ENCODE measurements around the gene GK. TPM values are rescaled to one million over a fixed set of nuclear protein-coding genes. Genes with fewer than 3 reads are reported as not detected.
"Not testable (repeated sequence)": the region's sequence is repeated elsewhere in the genome, so short reads cannot be mapped to it uniquely, and the experiment has no call there.

GK gene
- total RNA-seq, 1 experiment from 2014 or later, result 6.3 TPM

GRCh38 chrX:30635630-30636029, 17.6 kb upstream of the GK start:
- no peak overlapping the region for H3K4me3 ChIP-seq (ENCODE audit: low read depth, low read length, poor library complexity, severe bottlenecking)

GRCh38 chrX:30637874-30638815, 15.1 kb upstream of the GK start:
- intact Hi-C loops (cut with micrococcal nuclease; ENCODE audit: unreplicated experiment), result no loop called here
- CTCF ChIA-PET, result no interaction called here
- Histone ChIP-seq H3K9me3 (ENCODE audit: low read depth, low read length, poor library complexity, severe bottlenecking) (no peaks in the 10 kb centered on the region), H3K27me3 (replicated peaks; ENCODE audit: insufficient read depth, low read depth, low read length, poor library complexity) (no peaks in the 10 kb centered on the region), H3K4me3 (ENCODE audit: low read depth, low read length, poor library complexity, severe bottlenecking) (no peak overlapping the region), H3K4me1 (ENCODE audit: insufficient read depth, low read length, poor library complexity, severe bottlenecking) (no peaks in the 10 kb centered on the region), H3K36me3 (ENCODE audit: insufficient read depth, low read length, poor library complexity, severe bottlenecking) (no peaks in the 10 kb centered on the region), H3K27ac (ENCODE audit: low read depth, low read length, poor library complexity, severe bottlenecking) (no peak overlapping the region)
- BruUV-seq (replicated peaks), result no TSS peak
- TF ChIP-seq EZH2 (IDR thresholded peaks at IDR 0.05; ENCODE audit: borderline replicate concordance, low read depth, low read length, poor library complexity, severe bottlenecking), result no peak
- POLR2A ChIA-PET (ENCODE audit: low non-redundant PET), result no interaction called here
- DNase-seq (ENCODE audit: low spot score), result no peak

More at GRCh38 chrX:30635630-30636029, 17.6 kb upstream of the GK start:
- no peak overlapping the region for H3K27ac ChIP-seq (ENCODE audit: low read depth, low read length, poor library complexity, severe bottlenecking)
- ChIA-PET POLR2A (ENCODE audit: low non-redundant PET) (no interaction called here), CTCF (no interaction called here)
- H3K36me3 ChIP-seq (ENCODE audit: insufficient read depth, low read length, poor library complexity, severe bottlenecking), result no peaks in the 10 kb centered on the region
- H3K9me3 ChIP-seq (ENCODE audit: low read depth, low read length, poor library complexity, severe bottlenecking), result no peaks in the 10 kb centered on the region
- intact Hi-C loops (cut with micrococcal nuclease; ENCODE audit: unreplicated experiment), result loop anchor here (2.0 kb wide), 1 partner anchor 77 kb away; no protein-coding TSS in a partner anchor
- no TSS peak for BruUV-seq (replicated peaks)
- no peaks in the 10 kb centered on the region for H3K27me3 ChIP-seq (replicated peaks; ENCODE audit: insufficient read depth, low read depth, low read length, poor library complexity)
- no peaks in the 10 kb centered on the region for H3K4me1 ChIP-seq (ENCODE audit: insufficient read depth, low read length, poor library complexity, severe bottlenecking)
- DNase-seq (ENCODE audit: low spot score), result no peak
- TF ChIP-seq EZH2 (IDR thresholded peaks at IDR 0.05; ENCODE audit: borderline replicate concordance, low read depth, low read length, poor library complexity, severe bottlenecking) (no peak), CTCF (conservative IDR thresholded peaks at IDR 0.05; ENCODE audit: low read depth, low read length) (peak; percentile 55)

GRCh38 chrX:30639702-30640101, 13.5 kb upstream of the GK start:
- CTCF ChIA-PET; H3K27me3 ChIP-seq (replicated peaks; ENCODE audit: insufficient read depth, low read depth, low read length, poor library complexity); intact Hi-C loops (cut with micrococcal nuclease; ENCODE audit: unreplicated experiment); H3K36me3 ChIP-seq (ENCODE audit: insufficient read depth, low read length, poor library complexity, severe bottlenecking); BruUV-seq (replicated peaks); H3K9me3 ChIP-seq (ENCODE audit: low read depth, low read length, poor library complexity, severe bottlenecking); H3K4me1 ChIP-seq (ENCODE audit: insufficient read depth, low read length, poor library complexity, severe bottlenecking); H3K4me3 ChIP-seq (ENCODE audit: low read depth, low read length, poor library complexity, severe bottlenecking); H3K27ac ChIP-seq (ENCODE audit: low read depth, low read length, poor library complexity, severe bottlenecking); DNase-seq (ENCODE audit: low spot score); POLR2A ChIA-PET (ENCODE audit: low non-redundant PET): not testable (repeated sequence)

- Histone ChIP-seq H3K27ac (ENCODE audit: low read depth, low read length, poor library complexity, severe bottlenecking) (no peak overlapping the region), H3K9me3 (ENCODE audit: low read depth, low read length, poor library complexity, severe bottlenecking) (no peaks in the 10 kb centered on the region), H3K4me3 (ENCODE audit: low read depth, low read length, poor library complexity, severe bottlenecking) (no peak overlapping the region), H3K4me1 (ENCODE audit: insufficient read depth, low read length, poor library complexity, severe bottlenecking) (no peaks in the 10 kb centered on the region), H3K27me3 (replicated peaks; ENCODE audit: insufficient read depth, low read depth, low read length, poor library complexity) (no peaks in the 10 kb centered on the region), H3K36me3 (ENCODE audit: insufficient read depth, low read length, poor library complexity, severe bottlenecking) (no peaks in the 10 kb centered on the region)
- TF ChIP-seq CTCF (conservative IDR thresholded peaks at IDR 0.05; ENCODE audit: low read depth, low read length), result no peak
- no peak for TF ChIP-seq EZH2 (IDR thresholded peaks at IDR 0.05; ENCODE audit: borderline replicate concordance, low read depth, low read length, poor library complexity, severe bottlenecking)
- no peak for DNase-seq (ENCODE audit: low spot score)
- ChIA-PET POLR2A (ENCODE audit: low non-redundant PET) (no interaction called here), CTCF (no interaction called here)
- intact Hi-C loops (cut with micrococcal nuclease; ENCODE audit: unreplicated experiment), result no loop called here
- BruUV-seq (replicated peaks), result no TSS peak
Measured at GRCh38 chrX:30642642-30643041, 10.6 kb upstream of the GK start.

All from A673 (cell line).